Smooth muscle cell (in vitro differentiated cells): ENCODE results near the gene STXBP5L. TPM values are rescaled to one million over a fixed set of nuclear protein-coding genes. Genes with fewer than 3 reads are reported as not detected.

Experiments used
- DNase-seq: peaks from one replicate; lab custom pipeline; 2025; ENCODE audit not compliant: unreplicated experiment; lab: John Stamatoyannopoulos, UW
- H2AFZ ChIP-seq: fragments of 200-600 bp; sonication (generic); 2 replicates; pipeline ENCODE4 v1.6.0; 2016; ENCODE audit warnings: antibody characterized with exemption, low read depth, mild to moderate bottlenecking
- H3F3A ChIP-seq: fragments of 200-600 bp; sonication (generic); 2 replicates; pipeline ENCODE4 v1.6.0; 2017; ENCODE audit warnings: antibody characterized with exemption, low read depth
- H3K27ac ChIP-seq: fragments of 200-600 bp; sonication (generic); 2 replicates; pipeline ENCODE4 v1.5.1; 2016; ENCODE audit warnings: low read depth, mild to moderate bottlenecking
- H3K27me3 ChIP-seq: fragments of 200-600 bp; sonication (generic); 2 replicates; pipeline ENCODE4 v1.6.1; 2016; ENCODE audit warnings: low read depth, mild to moderate bottlenecking
- H3K36me3 ChIP-seq: fragments of 200-600 bp; sonication (generic); 2 replicates; pipeline ENCODE4 v1.5.1; 2016; ENCODE audit warnings: low read depth
- H3K4me1 ChIP-seq: fragments of 200-600 bp; sonication (generic); 2 replicates; pipeline ENCODE4 v1.5.1; 2016; ENCODE audit warnings: low read depth
- H3K4me2 ChIP-seq: fragments of 200-600 bp; sonication (generic); 2 replicates; pipeline ENCODE4 v1.6.0; 2016; ENCODE audit warnings: mild to moderate bottlenecking
- H3K4me3 ChIP-seq: fragments of 200-600 bp; sonication (generic); 2 replicates; pipeline ENCODE4 v1.5.1; 2016; ENCODE audit warnings: mild to moderate bottlenecking
- H3K79me2 ChIP-seq: fragments of 200-600 bp; sonication (generic); 2 replicates; pipeline ENCODE4 v1.6.0; 2016; ENCODE audit warnings: low read depth, mild to moderate bottlenecking
- H3K9ac ChIP-seq: fragments of 200-600 bp; sonication (generic); 2 replicates; pipeline ENCODE4 v1.6.0; 2016; ENCODE audit warnings: low read depth
- H3K9me3 ChIP-seq: fragments of 200-600 bp; sonication (generic); replicated peaks from 2 replicates; pipeline ENCODE4 v1.5.1; 2016; ENCODE audit warnings: low read depth
- H4K20me1 ChIP-seq: fragments of 200-600 bp; sonication (generic); 2 replicates; pipeline ENCODE4 v1.6.0; 2016; ENCODE audit warnings: low read depth
- CTCF ChIP-seq: fragments of 200-600 bp; sonication (generic); IDR thresholded peaks from 2 replicates; pipeline ENCODE4 v1.5.1; 2017; ENCODE audit warnings: borderline replicate concordance, mild to moderate bottlenecking, antibody characterized with exemption; ENCODE audit not compliant: insufficient read depth, poor library complexity, severe bottlenecking
- WGBS: methylation state at CpG from one replicate; pipeline ENCODE4 v1.1.7; 2016; ENCODE audit warnings: low lambda C conversion rate; 5-methylcytosine and 5-hydroxymethylcytosine counted together
- polyA plus RNA-seq: library from polyadenylated mRNA; unstranded; fragments of >200 nt; fragmentation: Nextera tagmentation; extraction: Ambion mirVana; gene quantifications from 2 replicates; pipeline ENCODE4 v1.2.1, GENCODE V29; 2016
- total RNA-seq: library from RNA; depleted of rRNA; stranded (reverse); fragments of >200 nt; gene quantifications from 2 replicates; pipeline ENCODE4 v1.2.3, GENCODE V29; 2014

The STXBP5L gene
- total and polyA plus RNA-seq, 2 experiments from 2014 or later, result 3.3 to 10.3 TPM

- no peak for TF ChIP-seq CTCF
- Histone ChIP-seq H2AFZ (no peak overlapping the region), H3K79me2 (no peaks in the 10 kb centered on the region), H4K20me1 (no peaks in the 10 kb centered on the region), H3K36me3 (no peaks in the 10 kb centered on the region), H3K4me3 (no peak overlapping the region), H3F3A (no peaks in the 10 kb centered on the region), H3K27me3 (no peaks in the 10 kb centered on the region), H3K27ac (no peak overlapping the region), H3K9ac (no peak overlapping the region), H3K9me3 (no peaks in the 10 kb centered on the region), H3K4me2 (no peak overlapping the region), H3K4me1 (no peaks in the 10 kb centered on the region)
- 90% methylated on average over 4 of the region's 4 CpGs for WGBS
- DNase-seq, result no peak
Observed at GRCh38 chr3:120903221-120903620, 4.8 kb upstream of the STXBP5L start.

DNA sequence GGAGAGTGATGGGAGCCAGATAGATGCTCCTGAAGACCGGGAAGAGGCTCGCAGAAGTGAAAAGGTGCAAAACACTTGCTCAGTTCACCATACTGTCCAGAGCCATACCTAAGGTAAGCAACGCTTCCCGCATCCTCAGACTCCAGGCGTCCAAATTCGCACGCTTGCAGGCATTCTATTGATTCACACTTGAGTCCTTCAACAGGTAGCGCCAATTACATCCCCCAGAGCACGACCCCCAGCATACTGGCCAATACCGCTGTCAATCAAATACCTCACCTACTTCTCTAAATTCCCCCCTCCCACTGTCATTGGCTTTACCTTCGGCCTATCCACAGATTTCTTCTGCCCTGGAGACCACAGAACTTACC, 361 bp upstream of the STXBP5L start:
- Histone ChIP-seq H2AFZ (no peak overlapping the region), H3K36me3 (no peaks in the 10 kb centered on the region), H3K27ac (no peak overlapping the region), H3K4me2 (peak overlapping the region; percentile 84), H4K20me1 (no peaks in the 10 kb centered on the region), H3K4me3 (peak overlapping the region; percentile 60), H3K9ac (no peak overlapping the region), H3K4me1 (no peaks in the 10 kb centered on the region), H3K27me3 (peaks cover 22% of the 10 kb centered on the region), H3K9me3 (no peaks in the 10 kb centered on the region), H3K79me2 (peaks cover 9% of the 10 kb centered on the region), H3F3A (no peaks in the 10 kb centered on the region)
- WGBS, result 16% methylated on average over 11 of the region's 11 CpGs
- TF ChIP-seq CTCF, result no peak
- no peak for DNase-seq

GRCh38 chr3:120908795-120909601, 993 bp downstream of the STXBP5L start:
- peaks cover 9% of the 10 kb centered on the region for H3K79me2 ChIP-seq
- H3K4me2 ChIP-seq, result peak overlapping the region; percentile 84
- H3F3A ChIP-seq, result no peaks in the 10 kb centered on the region
- H2AFZ ChIP-seq, result peak overlapping the region; percentile 75
- no peaks in the 10 kb centered on the region for H3K36me3 ChIP-seq
- TF ChIP-seq CTCF, result no peak
- 3% methylated on average over 18 of the region's 26 CpGs for WGBS
- peak overlapping the region; percentile 60 for H3K4me3 ChIP-seq
- no peaks in the 10 kb centered on the region for H3K4me1 ChIP-seq
- H3K9me3 ChIP-seq, result no peaks in the 10 kb centered on the region
- peak overlapping the region; percentile 9 for H3K9ac ChIP-seq
- no peak overlapping the region for H3K27ac ChIP-seq
- H4K20me1 ChIP-seq, result no peaks in the 10 kb centered on the region
- H3K27me3 ChIP-seq, result peaks cover 22% of the 10 kb centered on the region
- no peak for DNase-seq

DNA sequence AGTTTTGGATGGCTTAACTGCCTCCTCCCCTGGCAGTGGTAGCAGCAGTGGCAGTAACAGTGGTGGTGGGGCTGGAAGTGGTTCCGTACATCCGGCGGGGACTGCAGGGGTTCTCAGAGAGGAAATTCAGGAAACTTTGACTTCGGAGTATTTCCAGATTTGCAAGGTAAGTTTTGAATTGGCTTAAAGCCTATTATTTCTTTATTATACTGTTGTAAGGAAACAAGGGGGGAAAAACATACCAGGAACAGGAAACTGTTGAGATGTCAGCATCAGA, 1.5 kb downstream of the STXBP5L start:
- Histone ChIP-seq H3F3A (no peaks in the 10 kb centered on the region), H3K9me3 (no peaks in the 10 kb centered on the region), H3K9ac (no peak overlapping the region), H3K27me3 (peaks cover 22% of the 10 kb centered on the region), H3K36me3 (no peaks in the 10 kb centered on the region), H4K20me1 (no peaks in the 10 kb centered on the region), H3K79me2 (peaks cover 9% of the 10 kb centered on the region), H3K4me2 (peak overlapping the region; percentile 84), H3K4me1 (no peaks in the 10 kb centered on the region), H2AFZ (peak overlapping the region; percentile 75), H3K4me3 (peak overlapping the region; percentile 60), H3K27ac (no peak overlapping the region)
- 10% methylated on average over 4 of the region's 4 CpGs for WGBS
- no peak for TF ChIP-seq CTCF
- no peak for DNase-seq
